GM12891 (cell line): Measurements from ENCODE around the gene CYP4F12.
"Not testable (repeated sequence)": the region's sequence is repeated elsewhere in the genome, so short reads cannot be mapped to it uniquely, and the experiment has no call there.

Source experiments
- PAX5 ChIP-seq: IDR thresholded peaks from 2 replicates; pipeline ENCODE4 v1.6.1; 2011; ENCODE audit warnings: low read length, moderate library complexity, mild to moderate bottlenecking; ENCODE audit not compliant: insufficient read depth, severe bottlenecking
- POLR2A ChIP-seq: IDR thresholded peaks from 2 replicates; pipeline ENCODE4 v1.6.1; 2011; ENCODE audit warnings: low read depth, low read length, control low read depth
- POLR2AphosphoS5 ChIP-seq: IDR thresholded peaks from 2 replicates; pipeline ENCODE4 v1.6.1; 2011; ENCODE audit warnings: low read depth, low read length, control low read depth
- POU2F2 ChIP-seq: IDR thresholded peaks from 2 replicates; pipeline ENCODE4 v1.6.1; 2011; ENCODE audit warnings: low read depth, mild to moderate bottlenecking, control low read depth, low read length, moderate library complexity
- TAF1 ChIP-seq: IDR thresholded peaks from 2 replicates; pipeline ENCODE4 v1.6.1; 2011; ENCODE audit warnings: low read depth, low read length, control low read depth

- not testable (repeated sequence) for TF ChIP-seq POLR2A, PAX5, TAF1, POLR2AphosphoS5, POU2F2
Observed at GRCh38 chr19:15650123-15650522, 22.8 kb upstream of the CYP4F12 start.
